MV-4-11 (cell line): ENCODE results near the gene CNIH2.
"Not testable (repeated sequence)": the region's sequence is repeated elsewhere in the genome, so short reads cannot be mapped to it uniquely, and the experiment has no call there.

ENCODE experiments used
- DNase-seq: peaks from one replicate; lab custom pipeline; 2025; lab: John Stamatoyannopoulos, UW

Gene CNIH2

GRCh38 chr11:66259956-66260355 lies 18.0 kb upstream of the CNIH2 start:
- no peak for DNase-seq

- DNase-seq, result no peak
Measured at GRCh38 chr11:66261578-66261977, 16.4 kb upstream of the CNIH2 start.

GRCh38 chr11:66262191-66262590 lies 15.8 kb upstream of the CNIH2 start:
- no peak for DNase-seq

GRCh38 chr11:66262696-66263095 lies 15.3 kb upstream of the CNIH2 start:
- no peak for DNase-seq

- DNase-seq, result no peak
Measured at GRCh38 chr11:66263231-66263630, 14.7 kb upstream of the CNIH2 start.

GRCh38 chr11:66263785-66264184 lies 14.2 kb upstream of the CNIH2 start:
- no peak for DNase-seq

GRCh38 chr11:66264383-66264782 lies 13.6 kb upstream of the CNIH2 start:
- no peak for DNase-seq

GRCh38 chr11:66264914-66265313 lies 13.1 kb upstream of the CNIH2 start:
- DNase-seq, result no peak

- no peak for DNase-seq
Measured at GRCh38 chr11:66265531-66266377, 12.2 kb upstream of the CNIH2 start.

- DNase-seq, result no peak
Measured at GRCh38 chr11:66266378-66267038, 11.5 kb upstream of the CNIH2 start.

GRCh38 chr11:66267039-66267378 lies 11.0 kb upstream of the CNIH2 start:
- DNase-seq, result no peak

- peak; percentile 71 for DNase-seq
Measured at GRCh38 chr11:66267379-66268243, 10.4 kb upstream of the CNIH2 start.

- peak; percentile 99 for DNase-seq
Measured at GRCh38 chr11:66268244-66268951, 9.6 kb upstream of the CNIH2 start, which contains the start of gene RAB1B. RAB1B (plus strand) TSS chr11:66268639; CDS start chr11:66268680, 41 bp downstream.

- DNase-seq, result peak; percentile 49
Measured at GRCh38 chr11:66268952-66269905, 8.7 kb upstream of the CNIH2 start.

GRCh38 chr11:66271816-66272215 lies 6.2 kb upstream of the CNIH2 start:
- no peak for DNase-seq

- DNase-seq, result no peak
Measured at GRCh38 chr11:66272596-66272995, 5.4 kb upstream of the CNIH2 start.

GRCh38 chr11:66274219-66274618 lies 3.8 kb upstream of the CNIH2 start:
- DNase-seq, result no peak

GRCh38 chr11:66275396-66275795 lies 2.6 kb upstream of the CNIH2 start:
- DNase-seq, result no peak

GRCh38 chr11:66275984-66276612 lies 1.9 kb upstream of the CNIH2 start:
- no peak for DNase-seq

GRCh38 chr11:66276619-66277018 lies 1.4 kb upstream of the CNIH2 start:
- not testable (repeated sequence) for DNase-seq
